Activated naive CD4-positive, alpha-beta T cell treated with anti-CD3 and anti-CD28 coated beads, Interleukin-2, amount 50 U/mL, for 24 hours (primary cell): ENCODE measurements around the gene AKAP10.

Experiments
- H3K27ac Mint-ChIP-seq: one replicate; pipeline ENCODE4 v1.8.0; 2021; ENCODE audit warnings: mild to moderate bottlenecking, mixed read lengths
- H3K27me3 Mint-ChIP-seq: one replicate; pipeline ENCODE4 v1.8.0; 2021; ENCODE audit warnings: mixed read lengths
- H3K36me3 Mint-ChIP-seq: one replicate; pipeline ENCODE4 v1.8.0; 2021; ENCODE audit warnings: mixed read lengths
- H3K4me1 Mint-ChIP-seq: one replicate; pipeline ENCODE4 v1.8.0; 2021; ENCODE audit warnings: mixed read lengths
- H3K4me3 Mint-ChIP-seq: one replicate; pipeline ENCODE4 v1.8.0; 2021; ENCODE audit warnings: mild to moderate bottlenecking, mixed read lengths
- H3K9me3 Mint-ChIP-seq: one replicate; pipeline ENCODE4 v1.8.0; 2021; ENCODE audit warnings: mixed read lengths

AKAP10 gene

GRCh38 chr17:19946921-19947320 is 30.7 kb downstream of the AKAP10 start:
- no peak overlapping the region for H3K4me3 Mint-ChIP-seq
- H3K9me3 Mint-ChIP-seq, result no peaks in the 10 kb centered on the region
- H3K36me3 Mint-ChIP-seq, result peaks cover 6% of the 10 kb centered on the region
- no peaks in the 10 kb centered on the region for H3K27me3 Mint-ChIP-seq
- no peak overlapping the region for H3K27ac Mint-ChIP-seq
- H3K4me1 Mint-ChIP-seq, result peaks cover 70% of the 10 kb centered on the region

- H3K36me3 Mint-ChIP-seq, result peaks cover 6% of the 10 kb centered on the region
- H3K9me3 Mint-ChIP-seq, result no peaks in the 10 kb centered on the region
- H3K4me1 Mint-ChIP-seq, result peaks cover 79% of the 10 kb centered on the region
- peak overlapping the region; percentile 48 for H3K27ac Mint-ChIP-seq
- H3K27me3 Mint-ChIP-seq, result no peaks in the 10 kb centered on the region
- H3K4me3 Mint-ChIP-seq, result peak overlapping the region; percentile 16
These were observed 32.5 kb downstream of the AKAP10 start for GRCh38 chr17:19945009-19945626.

GRCh38 chr17:19943599-19943998 is 34.0 kb downstream of the AKAP10 start:
- Mint-ChIP-seq H3K9me3 (no peaks in the 10 kb centered on the region), H3K36me3 (peaks cover 11% of the 10 kb centered on the region), H3K27ac (peak overlapping the region; percentile 42), H3K27me3 (no peaks in the 10 kb centered on the region), H3K4me3 (no peak overlapping the region), H3K4me1 (peaks cover 66% of the 10 kb centered on the region)

GRCh38 chr17:19943026-19943425 is 34.6 kb downstream of the AKAP10 start:
- Mint-ChIP-seq H3K27me3 (no peaks in the 10 kb centered on the region), H3K4me1 (peaks cover 61% of the 10 kb centered on the region), H3K9me3 (no peaks in the 10 kb centered on the region), H3K27ac (no peak overlapping the region), H3K36me3 (peaks cover 11% of the 10 kb centered on the region), H3K4me3 (no peak overlapping the region)

GRCh38 chr17:19940722-19941464 is 36.7 kb downstream of the AKAP10 start:
- no peaks in the 10 kb centered on the region for H3K27me3 Mint-ChIP-seq
- no peaks in the 10 kb centered on the region for H3K9me3 Mint-ChIP-seq
- H3K4me3 Mint-ChIP-seq, result no peak overlapping the region
- H3K27ac Mint-ChIP-seq, result peak overlapping the region; percentile 74
- peaks cover 46% of the 10 kb centered on the region for H3K4me1 Mint-ChIP-seq
- peaks cover 16% of the 10 kb centered on the region for H3K36me3 Mint-ChIP-seq

- H3K36me3 Mint-ChIP-seq, result peaks cover 16% of the 10 kb centered on the region
- H3K9me3 Mint-ChIP-seq, result no peaks in the 10 kb centered on the region
- no peaks in the 10 kb centered on the region for H3K27me3 Mint-ChIP-seq
- peaks cover 41% of the 10 kb centered on the region for H3K4me1 Mint-ChIP-seq
- H3K4me3 Mint-ChIP-seq, result no peak overlapping the region
- H3K27ac Mint-ChIP-seq, result peak overlapping the region; percentile 11
These were observed 37.5 kb downstream of the AKAP10 start for GRCh38 chr17:19939993-19940721.

- no peak overlapping the region for H3K4me3 Mint-ChIP-seq
- H3K27me3 Mint-ChIP-seq, result no peaks in the 10 kb centered on the region
- H3K4me1 Mint-ChIP-seq, result peaks cover 28% of the 10 kb centered on the region
- H3K36me3 Mint-ChIP-seq, result peaks cover 13% of the 10 kb centered on the region
- H3K27ac Mint-ChIP-seq, result no peak overlapping the region
- no peaks in the 10 kb centered on the region for H3K9me3 Mint-ChIP-seq
These were observed 38.9 kb downstream of the AKAP10 start for GRCh38 chr17:19938736-19939135.

GRCh38 chr17:19937522-19937921 is 40.1 kb downstream of the AKAP10 start:
- Mint-ChIP-seq H3K36me3 (peaks cover 13% of the 10 kb centered on the region), H3K9me3 (no peaks in the 10 kb centered on the region), H3K4me3 (no peak overlapping the region), H3K27me3 (no peaks in the 10 kb centered on the region), H3K27ac (no peak overlapping the region), H3K4me1 (peaks cover 16% of the 10 kb centered on the region)

- no peaks in the 10 kb centered on the region for H3K27me3 Mint-ChIP-seq
These were observed 42.5 kb downstream of the AKAP10 start for GRCh38 chr17:19935169-19935568.

GRCh38 chr17:19933628-19934027 is 44.0 kb downstream of the AKAP10 start:
- Mint-ChIP-seq H3K9me3 (no peaks in the 10 kb centered on the region), H3K27me3 (no peaks in the 10 kb centered on the region), H3K4me3 (no peak overlapping the region), H3K36me3 (peaks cover 17% of the 10 kb centered on the region), H3K27ac (no peak overlapping the region), H3K4me1 (no peaks in the 10 kb centered on the region)

More at GRCh38 chr17:19935169-19935568, 42.5 kb downstream of the AKAP10 start:
- Mint-ChIP-seq H3K4me3 (no peak overlapping the region), H3K4me1 (no peaks in the 10 kb centered on the region), H3K36me3 (peaks cover 13% of the 10 kb centered on the region), H3K27ac (no peak overlapping the region), H3K9me3 (no peaks in the 10 kb centered on the region)

GRCh38 chr17:19933221-19933620 is 44.4 kb downstream of the AKAP10 start:
- peaks cover 17% of the 10 kb centered on the region for H3K36me3 Mint-ChIP-seq
- no peaks in the 10 kb centered on the region for H3K27me3 Mint-ChIP-seq
- H3K27ac Mint-ChIP-seq, result no peak overlapping the region

GRCh38 chr17:19928299-19928698 is 49.3 kb downstream of the AKAP10 start:
- H3K27ac Mint-ChIP-seq, result no peak overlapping the region
- H3K27me3 Mint-ChIP-seq, result no peaks in the 10 kb centered on the region
- peaks cover 7% of the 10 kb centered on the region for H3K4me1 Mint-ChIP-seq
- H3K4me3 Mint-ChIP-seq, result no peak overlapping the region
- H3K9me3 Mint-ChIP-seq, result no peaks in the 10 kb centered on the region
- peaks cover 22% of the 10 kb centered on the region for H3K36me3 Mint-ChIP-seq

More at GRCh38 chr17:19933221-19933620, 44.4 kb downstream of the AKAP10 start:
- Mint-ChIP-seq H3K4me3 (no peak overlapping the region), H3K9me3 (no peaks in the 10 kb centered on the region), H3K4me1 (no peaks in the 10 kb centered on the region)

- peaks cover 16% of the 10 kb centered on the region for H3K36me3 Mint-ChIP-seq
- peak overlapping the region; percentile 63 for H3K27ac Mint-ChIP-seq
- H3K27me3 Mint-ChIP-seq, result no peaks in the 10 kb centered on the region
- no peak overlapping the region for H3K4me3 Mint-ChIP-seq
- no peaks in the 10 kb centered on the region for H3K9me3 Mint-ChIP-seq
- peaks cover 9% of the 10 kb centered on the region for H3K4me1 Mint-ChIP-seq
These were observed 62.2 kb downstream of the AKAP10 start for GRCh38 chr17:19915245-19915978.

GRCh38 chr17:19911033-19911432 is 66.6 kb downstream of the AKAP10 start:
- Mint-ChIP-seq H3K36me3 (peaks cover 17% of the 10 kb centered on the region), H3K4me1 (peaks cover 5% of the 10 kb centered on the region), H3K27me3 (no peaks in the 10 kb centered on the region), H3K9me3 (no peaks in the 10 kb centered on the region), H3K4me3 (no peak overlapping the region), H3K27ac (peak overlapping the region; percentile 53)

GRCh38 chr17:19909139-19909538 is 68.5 kb downstream of the AKAP10 start:
- H3K36me3 Mint-ChIP-seq, result peaks cover 17% of the 10 kb centered on the region
- H3K4me3 Mint-ChIP-seq, result no peak overlapping the region
- H3K4me1 Mint-ChIP-seq, result no peaks in the 10 kb centered on the region
- H3K27me3 Mint-ChIP-seq, result no peaks in the 10 kb centered on the region
- no peaks in the 10 kb centered on the region for H3K9me3 Mint-ChIP-seq
- H3K27ac Mint-ChIP-seq, result no peak overlapping the region
